Measurements from ENCODE around the gene CYP4F3.
A peak's percentile ranks its signal among the peaks of the same experiment; 100 is the strongest.
"Not testable (repeated sequence)": the region's sequence is repeated elsewhere in the genome, so short reads cannot be mapped to it uniquely, and the experiment has no call there.

Gene CYP4F3

GRCh38 chr19:15675560-15675959 lies 34.9 kb downstream of the CYP4F3 start:
- no peak overlapping the region for H3K4me3 ChIP-seq (ENCODE audit: low read depth, low read length)
- DNase-seq (ENCODE audit: low read depth), result peak; percentile 42
- no peak for TF ChIP-seq POLR2A (IDR thresholded peaks at IDR 0.05; ENCODE audit: extremely low read depth, insufficient read length)
- TF ChIP-seq, protein P1, sequence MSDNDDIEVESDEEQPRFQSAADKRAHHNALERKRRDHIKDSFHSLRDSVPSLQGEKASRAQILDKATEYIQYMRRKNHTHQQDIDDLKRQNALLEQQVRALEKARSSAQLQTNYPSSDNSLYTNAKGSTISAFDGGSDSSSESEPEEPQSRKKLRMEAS (IDR thresholded peaks at IDR 0.05; ENCODE audit: low read depth, low read length), result no peak
- TF ChIP-seq, protein P2, sequence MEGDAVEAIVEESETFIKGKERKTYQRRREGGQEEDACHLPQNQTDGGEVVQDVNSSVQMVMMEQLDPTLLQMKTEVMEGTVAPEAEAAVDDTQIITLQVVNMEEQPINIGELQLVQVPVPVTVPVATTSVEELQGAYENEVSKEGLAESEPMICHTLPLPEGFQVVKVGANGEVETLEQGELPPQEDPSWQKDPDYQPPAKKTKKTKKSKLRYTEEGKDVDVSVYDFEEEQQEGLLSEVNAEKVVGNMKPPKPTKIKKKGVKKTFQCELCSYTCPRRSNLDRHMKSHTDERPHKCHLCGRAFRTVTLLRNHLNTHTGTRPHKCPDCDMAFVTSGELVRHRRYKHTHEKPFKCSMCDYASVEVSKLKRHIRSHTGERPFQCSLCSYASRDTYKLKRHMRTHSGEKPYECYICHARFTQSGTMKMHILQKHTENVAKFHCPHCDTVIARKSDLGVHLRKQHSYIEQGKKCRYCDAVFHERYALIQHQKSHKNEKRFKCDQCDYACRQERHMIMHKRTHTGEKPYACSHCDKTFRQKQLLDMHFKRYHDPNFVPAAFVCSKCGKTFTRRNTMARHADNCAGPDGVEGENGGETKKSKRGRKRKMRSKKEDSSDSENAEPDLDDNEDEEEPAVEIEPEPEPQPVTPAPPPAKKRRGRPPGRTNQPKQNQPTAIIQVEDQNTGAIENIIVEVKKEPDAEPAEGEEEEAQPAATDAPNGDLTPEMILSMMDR (IDR thresholded peaks at IDR 0.05; ENCODE audit: low read depth, low read length), result no peak
- no peak for TF ChIP-seq MYC (IDR thresholded peaks at IDR 0.05; ENCODE audit: low read depth, low read length)

- TF ChIP-seq POLR2A (IDR thresholded peaks at IDR 0.05; ENCODE audit: extremely low read depth, insufficient read length), result no peak
- TF ChIP-seq MYC (IDR thresholded peaks at IDR 0.05; ENCODE audit: low read depth, low read length), result no peak
- TF ChIP-seq, protein P1 (IDR thresholded peaks at IDR 0.05; ENCODE audit: low read depth, low read length), result no peak
- TF ChIP-seq, protein P2 (IDR thresholded peaks at IDR 0.05; ENCODE audit: low read depth, low read length), result no peak
- no peak for DNase-seq (ENCODE audit: low read depth)
- H3K4me3 ChIP-seq (ENCODE audit: low read depth, low read length), result no peak overlapping the region
Observed at GRCh38 chr19:15679089-15679488, 38.4 kb downstream of the CYP4F3 start.

DNA sequence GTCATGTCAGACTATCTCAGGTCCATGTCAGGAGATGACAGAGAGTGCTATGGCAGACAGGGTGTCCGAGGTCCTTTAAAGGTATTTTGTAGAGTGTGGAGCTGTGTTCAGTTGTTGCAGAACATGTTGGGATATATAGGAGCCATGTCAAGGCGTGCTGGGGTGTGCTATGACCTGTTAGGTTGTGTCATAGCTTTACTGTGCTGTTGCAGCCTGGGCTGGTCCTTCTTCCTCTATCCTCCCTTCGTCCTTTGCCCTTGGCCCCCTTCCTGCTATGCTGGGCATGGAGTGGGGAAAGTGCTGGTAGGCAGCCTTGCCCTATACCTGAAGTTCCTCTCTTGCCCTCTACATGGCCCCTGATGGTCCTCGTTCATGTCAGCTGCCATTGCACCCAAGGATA lies 39.2 kb downstream of the CYP4F3 start:
- DNase-seq (ENCODE audit: low read depth), result not testable (repeated sequence)

GRCh38 chr19:15680478-15681322 lies 40.0 kb downstream of the CYP4F3 start:
- DNase-seq (ENCODE audit: low read depth), result no peak
- H3K4me3 ChIP-seq (ENCODE audit: low read depth, low read length), result no peak overlapping the region
- TF ChIP-seq, protein P1 (IDR thresholded peaks at IDR 0.05; ENCODE audit: low read depth, low read length), result no peak
- TF ChIP-seq MYC (IDR thresholded peaks at IDR 0.05; ENCODE audit: low read depth, low read length), result no peak
- TF ChIP-seq, protein P2 (IDR thresholded peaks at IDR 0.05; ENCODE audit: low read depth, low read length), result no peak
- no peak for TF ChIP-seq POLR2A (IDR thresholded peaks at IDR 0.05; ENCODE audit: extremely low read depth, insufficient read length)

More for the DNA sequence above, 39.2 kb downstream of the CYP4F3 start:
- H3K4me3 ChIP-seq (ENCODE audit: low read depth, low read length), result not testable (repeated sequence)

DNA sequence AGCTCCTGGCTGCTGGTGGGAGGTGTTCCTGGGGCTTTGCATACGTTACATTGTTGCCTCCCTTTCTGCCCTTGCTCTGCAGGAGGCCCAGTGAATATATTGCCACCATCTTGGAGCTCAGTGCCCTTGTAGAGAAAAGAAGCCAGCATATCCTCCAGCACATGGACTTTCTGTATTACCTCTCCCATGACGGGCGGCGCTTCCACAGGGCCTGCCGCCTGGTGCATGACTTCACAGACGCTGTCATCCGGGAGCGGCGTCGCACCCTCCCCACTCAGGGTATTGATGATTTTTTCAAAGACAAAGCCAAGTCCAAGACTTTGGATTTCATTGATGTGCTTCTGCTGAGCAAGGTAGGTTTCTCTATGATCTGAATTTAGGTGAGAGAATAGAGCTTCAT lies 42.7 kb downstream of the CYP4F3 start:
- no peak for DNase-seq (ENCODE audit: low read depth)
- TF ChIP-seq MYC (IDR thresholded peaks at IDR 0.05; ENCODE audit: low read depth, low read length), result no peak
- TF ChIP-seq, protein P1 (IDR thresholded peaks at IDR 0.05; ENCODE audit: low read depth, low read length), result no peak
- TF ChIP-seq POLR2A (IDR thresholded peaks at IDR 0.05; ENCODE audit: extremely low read depth, insufficient read length), result no peak
- TF ChIP-seq, protein P2 (IDR thresholded peaks at IDR 0.05; ENCODE audit: low read depth, low read length), result no peak
- H3K4me3 ChIP-seq (ENCODE audit: low read depth, low read length), result no peak overlapping the region

- DNase-seq (ENCODE audit: low read depth), result peak; percentile 26
- TF ChIP-seq, protein P2 (IDR thresholded peaks at IDR 0.05; ENCODE audit: low read depth, low read length), result no peak
- TF ChIP-seq MYC (IDR thresholded peaks at IDR 0.05; ENCODE audit: low read depth, low read length) (no peak), POLR2A (IDR thresholded peaks at IDR 0.05; ENCODE audit: extremely low read depth, insufficient read length) (no peak)
- TF ChIP-seq, protein P1 (IDR thresholded peaks at IDR 0.05; ENCODE audit: low read depth, low read length), result no peak
- H3K4me3 ChIP-seq (ENCODE audit: low read depth, low read length), result no peak overlapping the region
Observed at GRCh38 chr19:15684828-15685227, 44.1 kb downstream of the CYP4F3 start.

Measured in NB4 (cell line).